Measurements from ENCODE around the gene NUP93.

DNA sequence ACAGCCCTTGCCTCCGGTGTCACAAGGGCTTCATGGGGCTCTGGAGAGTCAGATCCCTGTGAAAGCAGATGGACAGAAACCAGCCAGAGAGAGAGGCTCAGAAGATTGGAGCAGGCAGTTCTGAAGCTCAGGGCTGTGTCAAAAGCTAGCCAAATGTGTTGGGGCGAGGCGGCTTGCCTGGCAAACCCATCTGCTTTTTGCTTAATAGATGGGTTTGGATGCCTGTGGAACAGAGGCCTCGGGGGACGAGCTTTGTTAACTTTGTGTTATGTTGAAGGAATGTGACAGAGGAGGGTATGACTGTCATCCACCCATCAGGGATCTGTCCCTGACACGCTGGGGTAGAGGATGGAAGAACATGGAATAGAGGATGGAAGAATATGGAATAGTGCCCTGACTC is 114.1 kb downstream of the NUP93 start:
- TF ChIP-seq POLR2A (IDR thresholded peaks at IDR 0.05), result no peak
- TF ChIP-seq, protein P1, sequence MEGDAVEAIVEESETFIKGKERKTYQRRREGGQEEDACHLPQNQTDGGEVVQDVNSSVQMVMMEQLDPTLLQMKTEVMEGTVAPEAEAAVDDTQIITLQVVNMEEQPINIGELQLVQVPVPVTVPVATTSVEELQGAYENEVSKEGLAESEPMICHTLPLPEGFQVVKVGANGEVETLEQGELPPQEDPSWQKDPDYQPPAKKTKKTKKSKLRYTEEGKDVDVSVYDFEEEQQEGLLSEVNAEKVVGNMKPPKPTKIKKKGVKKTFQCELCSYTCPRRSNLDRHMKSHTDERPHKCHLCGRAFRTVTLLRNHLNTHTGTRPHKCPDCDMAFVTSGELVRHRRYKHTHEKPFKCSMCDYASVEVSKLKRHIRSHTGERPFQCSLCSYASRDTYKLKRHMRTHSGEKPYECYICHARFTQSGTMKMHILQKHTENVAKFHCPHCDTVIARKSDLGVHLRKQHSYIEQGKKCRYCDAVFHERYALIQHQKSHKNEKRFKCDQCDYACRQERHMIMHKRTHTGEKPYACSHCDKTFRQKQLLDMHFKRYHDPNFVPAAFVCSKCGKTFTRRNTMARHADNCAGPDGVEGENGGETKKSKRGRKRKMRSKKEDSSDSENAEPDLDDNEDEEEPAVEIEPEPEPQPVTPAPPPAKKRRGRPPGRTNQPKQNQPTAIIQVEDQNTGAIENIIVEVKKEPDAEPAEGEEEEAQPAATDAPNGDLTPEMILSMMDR (IDR thresholded peaks at IDR 0.05 in 4 of 5, conservative IDR thresholded peaks at IDR 0.05 in 1 of 5), result no peak
